Neural progenitor cell (in vitro differentiated cells): ENCODE results near the gene ILKAP. TPM values are rescaled to one million over a fixed set of nuclear protein-coding genes. Genes with fewer than 3 reads are reported as not detected.

ENCODE experiments used
- DNase-seq: peaks from one replicate; pipeline ENCODE4 v3.0.0-alpha.2; 2016; ENCODE audit warnings: low spot score
- H2AFZ ChIP-seq: fragments of 200-600 bp; sonication (generic); replicated peaks from 2 replicates; pipeline ENCODE4 v1.6.1; 2016; ENCODE audit warnings: antibody characterized with exemption
- H3F3A ChIP-seq: fragments of 200-600 bp; sonication (generic); 2 replicates; pipeline ENCODE4 v1.6.1; 2016; ENCODE audit warnings: antibody characterized with exemption, low read depth
- H3K27ac ChIP-seq: fragments of 200-600 bp; sonication (generic); 2 replicates; pipeline ENCODE4 v1.5.1; 2016; ENCODE audit warnings: mild to moderate bottlenecking
- H3K27me3 ChIP-seq: fragments of 200-600 bp; sonication (generic); 2 replicates; pipeline ENCODE4 v1.6.1; 2016; ENCODE audit warnings: mild to moderate bottlenecking, moderate library complexity
- H3K36me3 ChIP-seq: fragments of 200-600 bp; sonication (generic); 2 replicates; pipeline ENCODE4 v1.5.1; 2016
- H3K4me1 ChIP-seq: fragments of 200-600 bp; sonication (generic); 2 replicates; pipeline ENCODE4 v1.6.1; 2016; ENCODE audit warnings: mixed run types
- H3K4me2 ChIP-seq: fragments of 200-600 bp; sonication (generic); 2 replicates; pipeline ENCODE4 v1.6.1; 2016
- H3K4me3 ChIP-seq: fragments of 200-600 bp; sonication (generic); 2 replicates; pipeline ENCODE4 v1.5.1; 2016
- H3K79me2 ChIP-seq: fragments of 200-600 bp; sonication (generic); 2 replicates; pipeline ENCODE4 v1.6.1; 2016; ENCODE audit warnings: low read depth
- H3K9ac ChIP-seq: fragments of 200-600 bp; sonication (generic); 2 replicates; pipeline ENCODE4 v1.6.1; 2016
- H3K9me3 ChIP-seq: fragments of 200-600 bp; sonication (generic); 2 replicates; pipeline ENCODE4 v1.5.1; 2016; ENCODE audit warnings: low read depth
- H4K20me1 ChIP-seq: fragments of 200-600 bp; sonication (generic); 2 replicates; pipeline ENCODE4 v1.6.1; 2016; ENCODE audit warnings: low read depth
- H3K27ac Mint-ChIP-seq: 3 replicates; pipeline ENCODE4 v1.8.0; 2021; ENCODE audit warnings: mixed read lengths
- H3K27me3 Mint-ChIP-seq: 2 replicates; pipeline ENCODE4 v1.8.0; 2022; ENCODE audit warnings: low read depth, mild to moderate bottlenecking, inconsistent platforms, moderate library complexity, mixed read lengths; ENCODE audit not compliant: insufficient read depth
- H3K36me3 Mint-ChIP-seq: 3 replicates; pipeline ENCODE4 v1.8.0; 2021; ENCODE audit warnings: mixed read lengths
- H3K4me1 Mint-ChIP-seq: 3 replicates; pipeline ENCODE4 v1.8.0; 2021; ENCODE audit warnings: mixed read lengths
- H3K4me3 Mint-ChIP-seq: 3 replicates; pipeline ENCODE4 v1.8.0; 2021; ENCODE audit warnings: mild to moderate bottlenecking, moderate library complexity, mixed read lengths
- H3K9me3 Mint-ChIP-seq: 3 replicates; pipeline ENCODE4 v1.8.0; 2020; ENCODE audit warnings: mixed read lengths
- EZH2 ChIP-seq: fragments of 200-600 bp; sonication (generic); IDR thresholded peaks from 2 replicates; pipeline ENCODE4 v1.6.1; 2017; ENCODE audit warnings: antibody characterized with exemption, mild to moderate bottlenecking, moderate library complexity
- EZH2phosphoT487 ChIP-seq: fragments of 200-600 bp; sonication (generic); IDR thresholded peaks from 2 replicates; pipeline ENCODE4 v1.6.1; 2017; ENCODE audit warnings: antibody characterized with exemption
- total RNA-seq: library from RNA; depleted of rRNA; stranded (reverse); fragments of >200 nt; gene quantifications from 2 replicates; pipeline ENCODE4 v1.2.3, GENCODE V29; 2015; ENCODE audit warnings: low replicate concordance
- TF ChIP-seq, protein P1 (sequence below): fragments of 200-600 bp; sonication (generic); IDR thresholded peaks from 2 replicates; pipeline ENCODE4 v1.5.1; 2017; ENCODE audit warnings: antibody characterized with exemption, mild to moderate bottlenecking

ILKAP gene
- total RNA-seq, 1 donor from 2014 or later = 19.0 TPM

DNA sequence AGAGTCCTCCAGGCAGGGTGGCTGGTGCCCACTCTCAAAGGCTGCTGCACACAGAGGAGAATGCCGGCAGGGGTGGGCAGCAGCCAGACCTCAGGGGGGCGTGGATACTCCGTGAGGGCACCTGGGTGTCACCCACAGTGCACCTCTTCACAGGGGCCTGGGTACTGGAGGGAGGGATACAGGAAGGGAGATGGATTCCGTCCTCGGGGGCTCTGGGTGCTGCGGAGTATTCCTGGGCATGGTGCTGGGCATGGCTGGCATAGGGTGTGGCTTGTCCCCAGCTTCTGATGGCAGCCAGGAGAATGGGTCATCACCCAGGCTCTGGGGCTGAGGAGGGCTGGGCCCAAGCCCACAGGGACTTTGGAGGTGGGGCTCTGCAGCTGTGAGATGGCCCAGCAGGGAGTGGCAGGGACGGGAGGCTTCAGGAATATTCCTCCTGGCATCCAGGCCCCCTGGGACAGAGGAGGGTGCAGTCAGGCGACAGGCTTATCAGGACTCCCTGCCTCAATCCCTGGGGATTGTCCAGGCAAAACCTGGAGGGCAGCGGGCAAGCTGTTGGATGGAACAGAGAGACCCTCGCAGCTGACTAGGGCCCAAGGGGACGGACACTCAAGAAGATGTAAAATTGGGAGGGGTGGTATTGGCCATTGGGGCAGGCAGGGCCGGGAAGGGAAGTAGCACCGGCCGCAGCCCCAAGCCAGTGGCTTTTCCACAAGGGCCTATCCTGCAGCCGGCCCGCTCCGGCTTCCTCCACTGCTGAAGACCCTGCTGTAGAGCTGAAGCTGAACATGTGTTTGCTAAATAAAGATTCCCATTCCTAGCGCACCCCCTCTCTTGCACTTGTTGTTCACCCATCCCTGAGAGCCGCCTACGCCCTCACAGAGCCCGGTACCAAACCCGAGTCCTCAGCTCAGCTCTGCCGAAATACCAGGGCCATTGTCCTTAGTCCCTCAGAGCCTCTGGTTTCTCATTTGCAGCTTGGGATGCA lies 70.7 kb downstream of the ILKAP start:
- H3K36me3 ChIP-seq = no peaks in the 10 kb centered on the region
- Mint-ChIP-seq H3K4me3 (no peak overlapping the region), H3K27ac (peak overlapping the region; percentile 18), H3K4me1 (no peaks in the 10 kb centered on the region), H3K27me3 (no peaks in the 10 kb centered on the region), H3K36me3 (no peaks in the 10 kb centered on the region), H3K9me3 (no peaks in the 10 kb centered on the region)
- H3K9ac ChIP-seq = no peak overlapping the region
- TF ChIP-seq EZH2phosphoT487 (no peak), EZH2 (no peak)
- TF ChIP-seq, protein P1, sequence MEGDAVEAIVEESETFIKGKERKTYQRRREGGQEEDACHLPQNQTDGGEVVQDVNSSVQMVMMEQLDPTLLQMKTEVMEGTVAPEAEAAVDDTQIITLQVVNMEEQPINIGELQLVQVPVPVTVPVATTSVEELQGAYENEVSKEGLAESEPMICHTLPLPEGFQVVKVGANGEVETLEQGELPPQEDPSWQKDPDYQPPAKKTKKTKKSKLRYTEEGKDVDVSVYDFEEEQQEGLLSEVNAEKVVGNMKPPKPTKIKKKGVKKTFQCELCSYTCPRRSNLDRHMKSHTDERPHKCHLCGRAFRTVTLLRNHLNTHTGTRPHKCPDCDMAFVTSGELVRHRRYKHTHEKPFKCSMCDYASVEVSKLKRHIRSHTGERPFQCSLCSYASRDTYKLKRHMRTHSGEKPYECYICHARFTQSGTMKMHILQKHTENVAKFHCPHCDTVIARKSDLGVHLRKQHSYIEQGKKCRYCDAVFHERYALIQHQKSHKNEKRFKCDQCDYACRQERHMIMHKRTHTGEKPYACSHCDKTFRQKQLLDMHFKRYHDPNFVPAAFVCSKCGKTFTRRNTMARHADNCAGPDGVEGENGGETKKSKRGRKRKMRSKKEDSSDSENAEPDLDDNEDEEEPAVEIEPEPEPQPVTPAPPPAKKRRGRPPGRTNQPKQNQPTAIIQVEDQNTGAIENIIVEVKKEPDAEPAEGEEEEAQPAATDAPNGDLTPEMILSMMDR = no peak
- no peak overlapping the region for H3K27ac ChIP-seq
- H3K79me2 ChIP-seq = no peaks in the 10 kb centered on the region
- H3F3A ChIP-seq = no peaks in the 10 kb centered on the region
- no peak overlapping the region for H3K4me3 ChIP-seq
- no peaks in the 10 kb centered on the region for H3K9me3 ChIP-seq
- H3K27me3 ChIP-seq = no peaks in the 10 kb centered on the region
- no peak overlapping the region for H2AFZ ChIP-seq
- H4K20me1 ChIP-seq = no peaks in the 10 kb centered on the region
- H3K4me1 ChIP-seq = no peaks in the 10 kb centered on the region
- no peak overlapping the region for H3K4me2 ChIP-seq
- DNase-seq = no peak

DNA sequence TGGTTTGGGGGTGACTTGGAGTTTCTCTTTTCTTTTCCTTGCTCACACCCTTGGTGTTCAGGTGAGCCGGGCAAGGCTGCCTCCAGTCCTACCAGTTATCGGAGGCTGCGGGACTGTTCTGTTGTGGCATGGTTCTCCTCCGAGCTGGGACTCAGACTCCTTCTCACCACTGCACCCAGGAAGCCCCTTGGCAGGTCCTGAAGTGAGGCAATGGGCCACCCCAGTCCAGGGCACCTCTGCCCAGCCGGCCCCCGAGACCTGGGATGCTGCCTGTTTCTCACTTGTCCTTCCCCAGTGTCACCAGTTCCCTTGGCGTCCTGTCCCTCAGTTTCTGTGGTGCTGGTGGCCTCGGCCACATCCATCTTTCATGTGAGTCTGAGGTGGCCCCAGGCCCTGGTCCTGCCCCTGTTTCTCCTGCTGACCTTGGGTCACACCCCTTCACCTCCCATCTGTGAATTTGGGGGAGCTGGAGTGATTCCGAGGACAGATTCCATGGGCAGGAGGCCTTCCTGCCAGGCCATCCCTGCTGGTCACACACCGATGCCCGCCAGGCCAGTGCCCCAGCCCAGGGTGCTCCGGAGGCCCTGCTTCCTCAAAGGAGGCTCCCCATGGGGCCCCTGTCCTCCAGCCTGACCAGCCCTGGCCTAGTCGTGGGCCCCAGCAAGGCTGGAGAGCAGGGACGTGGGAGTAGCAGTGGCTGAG lies 71.6 kb downstream of the ILKAP start:
- Histone ChIP-seq H4K20me1 (no peaks in the 10 kb centered on the region), H3K9me3 (no peaks in the 10 kb centered on the region), H2AFZ (no peak overlapping the region), H3K9ac (no peak overlapping the region), H3K4me2 (no peak overlapping the region), H3K27ac (no peak overlapping the region), H3K79me2 (no peaks in the 10 kb centered on the region), H3K4me3 (no peak overlapping the region), H3F3A (no peaks in the 10 kb centered on the region), H3K27me3 (no peaks in the 10 kb centered on the region), H3K36me3 (no peaks in the 10 kb centered on the region), H3K4me1 (no peaks in the 10 kb centered on the region)
- DNase-seq = no peak
- no peaks in the 10 kb centered on the region for H3K9me3 Mint-ChIP-seq
- no peaks in the 10 kb centered on the region for H3K4me1 Mint-ChIP-seq
- no peak overlapping the region for H3K4me3 Mint-ChIP-seq
- TF ChIP-seq, protein P1 = no peak
- TF ChIP-seq EZH2 = no peak
- TF ChIP-seq EZH2phosphoT487 = no peak
- no peaks in the 10 kb centered on the region for H3K27me3 Mint-ChIP-seq
- no peaks in the 10 kb centered on the region for H3K36me3 Mint-ChIP-seq
- H3K27ac Mint-ChIP-seq = no peak overlapping the region

DNA sequence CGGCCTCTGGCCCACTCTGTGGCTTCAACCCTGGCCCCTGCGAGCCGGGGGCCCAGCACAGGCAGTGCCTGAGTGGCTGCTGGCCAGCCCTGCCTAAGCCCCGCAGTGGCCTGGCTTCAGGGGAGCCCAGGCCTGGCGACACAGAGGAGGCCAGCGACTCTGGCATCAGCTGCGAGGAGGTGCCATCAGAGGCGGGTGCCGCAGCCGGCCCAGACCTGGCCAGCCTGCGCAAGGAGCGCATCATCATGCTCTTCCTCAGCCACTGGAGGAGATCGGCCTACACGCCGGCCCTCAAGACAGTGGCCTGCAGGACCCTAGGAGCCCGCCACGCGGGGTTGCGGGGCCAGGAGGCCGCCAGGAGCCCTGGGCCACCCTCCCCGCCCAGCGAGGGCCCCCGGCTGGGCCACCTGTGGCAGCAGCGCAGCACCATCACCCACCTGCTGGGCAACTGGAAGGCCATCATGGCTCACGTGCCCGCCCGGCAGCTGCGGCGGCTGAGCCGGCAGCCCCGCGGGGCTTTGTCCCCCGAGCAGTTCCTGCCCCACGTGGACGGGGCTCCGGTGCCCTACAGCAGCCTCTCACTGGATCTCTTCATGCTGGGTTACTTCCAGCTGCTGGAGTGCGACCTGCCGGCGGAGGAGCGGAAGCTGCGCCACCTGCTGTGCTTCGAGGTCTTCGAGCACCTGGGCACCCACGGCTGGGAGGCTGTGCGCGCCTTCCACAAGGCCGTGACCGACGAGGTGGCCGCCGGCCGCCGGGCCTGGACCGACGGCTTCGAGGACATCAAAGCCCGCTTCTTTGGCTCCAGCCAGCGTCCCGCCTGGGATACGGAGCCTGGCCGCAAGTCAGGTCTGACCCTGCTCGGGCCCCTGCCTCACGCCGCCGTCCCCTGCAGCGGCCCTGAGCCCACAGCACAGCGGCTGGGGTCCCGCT lies 72.5 kb downstream of the ILKAP start:
- TF ChIP-seq EZH2phosphoT487 = no peak
- no peak for TF ChIP-seq EZH2
- TF ChIP-seq, protein P1 = no peak
- Histone ChIP-seq H3K4me1 (no peaks in the 10 kb centered on the region), H3K27ac (no peak overlapping the region), H3F3A (peaks cover 9% of the 10 kb centered on the region), H4K20me1 (no peaks in the 10 kb centered on the region), H3K9ac (no peak overlapping the region), H3K36me3 (no peaks in the 10 kb centered on the region), H3K79me2 (no peaks in the 10 kb centered on the region), H3K4me3 (no peak overlapping the region), H2AFZ (no peak overlapping the region), H3K9me3 (no peaks in the 10 kb centered on the region), H3K27me3 (no peaks in the 10 kb centered on the region), H3K4me2 (no peak overlapping the region)
- H3K27me3 Mint-ChIP-seq = no peaks in the 10 kb centered on the region
- H3K4me1 Mint-ChIP-seq = no peaks in the 10 kb centered on the region
- H3K36me3 Mint-ChIP-seq = no peaks in the 10 kb centered on the region
- no peak overlapping the region for H3K27ac Mint-ChIP-seq
- H3K4me3 Mint-ChIP-seq = no peak overlapping the region
- no peak for DNase-seq
- H3K9me3 Mint-ChIP-seq = no peaks in the 10 kb centered on the region
